Adrenal gland (tissue), 12 donors: Measurements from ENCODE around the gene ZWILCH. TPM values are rescaled to one million over a fixed set of nuclear protein-coding genes. Genes with fewer than 3 reads are reported as not detected.

ENCODE experiments used
- DNase-seq, 7 donors: peaks; one replicate each; pipeline ENCODE4 v3.0.0-alpha.2; 2019 to 2020
- H3K27ac ChIP-seq, 5 donors: fragments of 200-600 bp; sonication (generic) in 4 of 5; 1 replicate in 3 of 5; 2 replicates in 2 of 5; pipeline versions ENCODE4 v1.5.1 to v1.8.0; 2016 to 2020; ENCODE audit warnings: mild to moderate bottlenecking in 1 of 5
- H3K27me3 ChIP-seq: fragments of 200-600 bp; 2 replicates; pipeline ENCODE4 v1.8.0; 2021
- H3K36me3 ChIP-seq, 2 donors: fragments of 200-600 bp; replicated peaks in 1 of 2; 1 replicate in 1 of 2; 2 replicates in 1 of 2; pipeline versions ENCODE4 v1.5.1 to v1.8.0; 2018 to 2022
- H3K4me1 ChIP-seq, 2 donors: fragments of 200-600 bp; replicated peaks in 1 of 2; 1 replicate in 1 of 2; 2 replicates in 1 of 2; pipeline versions ENCODE4 v1.5.1 to v1.8.0; 2018 to 2021
- H3K4me3 ChIP-seq, 4 donors: fragments of 200-600 bp; sonication (generic) in 3 of 4; one replicate each; pipeline ENCODE4 v1.5.1; 2016 to 2018
- H3K9me3 ChIP-seq, 3 donors: fragments of 200-600 bp; sonication (generic) in 1 of 3; replicated peaks in 1 of 3; 1 replicate in 2 of 3; 2 replicates in 1 of 3; pipeline versions ENCODE4 v1.5.1 to v1.8.0; 2016 to 2021
- POLR2A ChIP-seq, 2 donors: fragments of 450-650 bp; IDR thresholded peaks; one replicate each; pipeline ENCODE4 v1.6.1; 2017; ENCODE audit warnings: antibody characterized with exemption in 2 of 2, mild to moderate bottlenecking in 2 of 2, moderate library complexity in 1 of 2
- WGBS, 4 donors: extraction: QIAGEN DNeasy Blood & Tissue Kit in 2 of 4; methylation state at CpG; one replicate each; pipeline versions ENCODE4 v1.1.5 to v1.1.7; 2013 to 2017; 5-methylcytosine and 5-hydroxymethylcytosine counted together
- intact Hi-C, 2 donors: fragments of 100-400 bp; cut with DNase I; formaldehyde crosslinking; loops; one replicate each; pipeline versions ENCODE4 v1.14.1 to v1.15.0; 2022 to 2023
- polyA plus RNA-seq, 3 donors: library from polyadenylated mRNA; stranded (reverse); fragments of 200-250 nt in 2 of 3; fragments of 350-450 nt in 1 of 3; fragmentation: Illumina TruSeq in 1 of 3; extraction: RNeasy Lipid Tissue Mini Kit (QIAGEN cat#74804) in 1 of 3; gene quantifications; one replicate each; pipeline ENCODE4 v1.2.3, GENCODE V29; 2013 to 2014
- total RNA-seq, 9 donors: library from RNA; depleted of rRNA in 4 of 9; stranded (reverse); fragments of >200 nt in 4 of 9; fragments of 120-200 nt in 1 of 9; fragmentation: NEBNext Ultra II Directional in 1 of 9; extraction: Animal tissue kit (Norgen Biotek cat#: 25700) in 1 of 9; gene quantifications; one replicate each; pipeline versions ENCODE4 v1.1.0 to v1.2.4, GENCODE V29; 2013 to 2023
- TF ChIP-seq, protein P1 (sequence below), 6 experiments: fragments of 450-650 bp in 4 of 6; fragments of 200-600 bp in 2 of 6; sonication (generic) in 1 of 6; IDR thresholded peaks; 1 replicate in 5 of 6; 2 replicates in 1 of 6; pipeline versions ENCODE4 v1.5.1 to v1.8.0; 2016 to 2021; ENCODE audit warnings: antibody characterized with exemption in 6 of 6, mild to moderate bottlenecking in 2 of 6, moderate library complexity in 1 of 6
- donor health status: healthy with polysubstance abuse.
- donor health status: Bipolar disorder and iron deficiency.
- donor health status: DM: yes; HTN: yes; CAD: no.
- donor health status: DM: no; HTN: no; CAD: no.
- donor health status: DM: no; HTN: no; CAD: no.
- donor health status: DM: yes; HTN: yes; CAD: no.

ZWILCH gene
- total and polyA plus RNA-seq, 12 donors = 1.1 to 11.4 (median 3.8) TPM

GRCh38 chr15:66578286-66578875 is 73.3 kb downstream of the ZWILCH start:
- TF ChIP-seq POLR2A (IDR thresholded peaks at IDR 0.05) = no peak
- TF ChIP-seq, protein P1, sequence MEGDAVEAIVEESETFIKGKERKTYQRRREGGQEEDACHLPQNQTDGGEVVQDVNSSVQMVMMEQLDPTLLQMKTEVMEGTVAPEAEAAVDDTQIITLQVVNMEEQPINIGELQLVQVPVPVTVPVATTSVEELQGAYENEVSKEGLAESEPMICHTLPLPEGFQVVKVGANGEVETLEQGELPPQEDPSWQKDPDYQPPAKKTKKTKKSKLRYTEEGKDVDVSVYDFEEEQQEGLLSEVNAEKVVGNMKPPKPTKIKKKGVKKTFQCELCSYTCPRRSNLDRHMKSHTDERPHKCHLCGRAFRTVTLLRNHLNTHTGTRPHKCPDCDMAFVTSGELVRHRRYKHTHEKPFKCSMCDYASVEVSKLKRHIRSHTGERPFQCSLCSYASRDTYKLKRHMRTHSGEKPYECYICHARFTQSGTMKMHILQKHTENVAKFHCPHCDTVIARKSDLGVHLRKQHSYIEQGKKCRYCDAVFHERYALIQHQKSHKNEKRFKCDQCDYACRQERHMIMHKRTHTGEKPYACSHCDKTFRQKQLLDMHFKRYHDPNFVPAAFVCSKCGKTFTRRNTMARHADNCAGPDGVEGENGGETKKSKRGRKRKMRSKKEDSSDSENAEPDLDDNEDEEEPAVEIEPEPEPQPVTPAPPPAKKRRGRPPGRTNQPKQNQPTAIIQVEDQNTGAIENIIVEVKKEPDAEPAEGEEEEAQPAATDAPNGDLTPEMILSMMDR (IDR thresholded peaks at IDR 0.05) = no peak
- intact Hi-C loops = no loop called here
- Histone ChIP-seq H3K4me1 (no peaks in the 10 kb centered on the region), H3K27me3 (no peaks in the 10 kb centered on the region), H3K27ac (no peak overlapping the region), H3K4me3 (no peak overlapping the region), H3K9me3 (no peaks in the 10 kb centered on the region), H3K36me3 (no peaks in the 10 kb centered on the region)
- no peak for DNase-seq
- 57 to 72% (median 67%) methylated on average over 7 to 10 of the region's 10 CpGs for WGBS, 4 donors

GRCh38 chr15:66580643-66581042 is 75.5 kb downstream of the ZWILCH start:
- TF ChIP-seq, protein P1 (IDR thresholded peaks at IDR 0.05) = no peak
- TF ChIP-seq POLR2A (IDR thresholded peaks at IDR 0.05) = no peak
- intact Hi-C loops = no loop called here
- H3K27ac ChIP-seq = no peak overlapping the region
- H3K36me3 ChIP-seq = no peaks in the 10 kb centered on the region
- no peaks in the 10 kb centered on the region for H3K4me1 ChIP-seq
- DNase-seq = peak in 1 of 7 donors; percentile 7
- no peaks in the 10 kb centered on the region for H3K9me3 ChIP-seq
- H3K4me3 ChIP-seq = no peak overlapping the region
- WGBS, 4 donors = 67 to 79% (median 72%) methylated on average over 3 of the region's 3 CpGs
- peaks cover 10% of the 10 kb centered on the region for H3K27me3 ChIP-seq

DNA sequence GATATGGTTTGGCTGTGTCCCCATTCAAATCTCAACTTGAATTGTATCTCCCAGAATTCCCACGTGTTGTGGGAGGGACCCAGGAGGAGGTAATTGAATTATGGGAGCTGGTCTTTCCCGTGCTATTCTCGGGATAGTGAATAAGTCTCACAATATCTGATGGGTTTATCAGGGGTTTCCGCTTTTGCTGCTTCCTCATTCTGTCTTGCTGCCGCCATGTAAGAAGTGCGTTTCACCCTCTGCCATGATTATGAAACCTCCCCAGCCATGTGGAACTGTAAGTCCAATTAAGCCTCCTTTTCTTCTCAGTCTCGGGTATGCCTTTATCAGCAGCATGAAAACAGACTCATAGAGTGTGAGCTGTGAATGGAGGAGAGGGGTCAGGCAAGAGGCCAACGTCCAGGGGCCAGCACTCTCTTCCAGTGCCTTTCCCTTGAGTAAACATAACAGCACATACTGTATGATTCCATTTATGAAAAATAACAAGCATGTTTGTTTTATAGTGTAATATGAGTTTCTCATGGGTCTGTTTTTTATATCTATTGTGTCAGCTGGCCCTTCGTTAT is 76.9 kb downstream of the ZWILCH start:
- no peak for DNase-seq
- 74 to 78% (median 75%) methylated on average over 9 of the region's 9 CpGs for WGBS, 4 donors
- no peak for TF ChIP-seq POLR2A (IDR thresholded peaks at IDR 0.05)
- TF ChIP-seq, protein P1 (IDR thresholded peaks at IDR 0.05) = no peak
- Histone ChIP-seq H3K4me1 (no peaks in the 10 kb centered on the region), H3K36me3 (no peaks in the 10 kb centered on the region), H3K4me3 (no peak overlapping the region), H3K27me3 (peaks cover 16% of the 10 kb centered on the region), H3K27ac (no peak overlapping the region), H3K9me3 (no peaks in the 10 kb centered on the region)
- intact Hi-C loops = no loop called here

DNA sequence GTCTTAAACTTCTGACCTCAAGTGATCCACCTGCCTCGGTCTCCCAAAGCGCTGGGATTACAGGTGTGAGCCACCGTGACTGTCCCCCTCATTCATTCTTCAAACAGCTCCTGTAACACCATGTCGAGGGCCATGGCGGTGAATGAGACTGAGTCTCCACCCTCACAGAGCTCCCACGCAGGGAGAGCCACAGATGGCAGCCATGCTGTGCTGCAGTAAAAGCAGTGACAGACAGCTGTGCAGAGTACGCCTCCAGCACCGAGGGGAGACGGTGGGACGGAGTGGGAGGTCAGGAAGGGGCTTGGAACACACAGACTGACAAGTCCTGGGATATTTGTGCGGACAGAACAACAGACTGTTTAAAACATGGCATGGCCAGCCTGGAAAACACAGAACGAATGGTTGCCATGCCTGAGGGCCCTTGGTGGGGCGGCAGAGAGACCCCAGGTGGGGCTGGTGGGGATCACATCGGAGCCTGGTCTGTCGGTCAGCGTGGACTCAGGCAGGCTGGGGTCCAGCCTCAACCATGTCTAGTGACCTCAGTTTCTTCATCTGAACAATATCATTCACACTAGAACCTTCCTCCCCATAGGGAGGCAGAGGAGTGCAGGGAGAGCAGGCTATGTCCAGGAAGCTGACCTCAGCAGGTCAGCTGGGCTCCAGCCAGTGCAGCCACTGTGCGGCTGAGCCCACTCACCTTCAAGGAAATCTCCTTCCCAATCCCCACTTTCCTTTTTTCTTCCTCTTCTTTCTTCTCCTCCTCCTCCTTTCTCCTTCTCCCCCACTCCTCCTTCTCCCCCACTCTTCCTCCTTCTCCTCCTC is 81.2 kb downstream of the ZWILCH start:
- H3K27me3 ChIP-seq = peaks cover 16% of the 10 kb centered on the region
- H3K9me3 ChIP-seq = no peaks in the 10 kb centered on the region
- intact Hi-C loops = no loop called here
- H3K4me3 ChIP-seq = no peak overlapping the region
- DNase-seq = no peak
- H3K4me1 ChIP-seq = no peaks in the 10 kb centered on the region
- H3K36me3 ChIP-seq = no peaks in the 10 kb centered on the region
- no peak overlapping the region for H3K27ac ChIP-seq
- 61 to 73% (median 67%) methylated on average over 14 to 17 of the region's 17 CpGs for WGBS, 4 donors
- TF ChIP-seq POLR2A (IDR thresholded peaks at IDR 0.05) = no peak
